Measurements from ENCODE around the gene HOXA9. TPM values are rescaled to one million over a fixed set of nuclear protein-coding genes. Genes with fewer than 3 reads are reported as not detected.

Gene HOXA9
- total RNA-seq, 1 experiment from 2014 or later = 91.0 TPM

DNA sequence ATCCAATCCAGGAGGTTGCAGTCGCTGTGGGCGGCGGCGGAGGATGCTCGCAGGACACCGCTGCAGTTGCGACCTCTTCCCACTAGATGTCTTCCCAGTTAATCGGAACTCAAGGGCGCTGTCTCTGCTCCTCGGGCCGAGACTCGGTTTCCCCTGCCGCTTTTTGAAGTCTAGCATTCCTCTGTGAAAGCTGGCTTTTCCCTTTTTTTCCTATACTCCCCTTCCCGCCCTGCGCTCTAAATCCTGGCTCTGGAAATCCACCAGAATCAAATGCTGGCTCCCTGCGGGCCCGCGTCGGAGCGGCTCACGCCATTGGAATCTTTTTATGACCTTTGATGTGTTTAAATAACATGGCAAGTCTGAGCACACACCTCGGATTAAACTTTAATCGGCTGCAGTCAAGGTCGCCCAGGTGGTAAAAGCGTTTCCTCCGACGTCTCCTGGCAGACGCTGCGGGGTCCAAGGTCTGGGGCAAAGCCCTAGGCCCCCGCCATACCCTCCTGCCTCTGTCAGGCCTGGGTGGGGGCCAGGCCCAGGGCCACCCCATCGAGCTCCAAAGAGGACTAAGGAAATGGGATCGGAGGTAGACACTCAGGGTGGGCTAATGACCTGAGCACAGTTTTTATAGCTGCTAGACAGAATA is 45.2 kb upstream of the HOXA9 start (continued):
- peak; percentile 75 to 80 (median 78) for TF ChIP-seq CTCF (IDR thresholded peaks at IDR 0.05 in 2 of 3, conservative IDR thresholded peaks at IDR 0.05 in 1 of 3; ENCODE audit: borderline replicate concordance in 1 of 3, insufficient read depth in 1 of 3, low read depth in 2 of 3, low read length in 2 of 3)

DNA sequence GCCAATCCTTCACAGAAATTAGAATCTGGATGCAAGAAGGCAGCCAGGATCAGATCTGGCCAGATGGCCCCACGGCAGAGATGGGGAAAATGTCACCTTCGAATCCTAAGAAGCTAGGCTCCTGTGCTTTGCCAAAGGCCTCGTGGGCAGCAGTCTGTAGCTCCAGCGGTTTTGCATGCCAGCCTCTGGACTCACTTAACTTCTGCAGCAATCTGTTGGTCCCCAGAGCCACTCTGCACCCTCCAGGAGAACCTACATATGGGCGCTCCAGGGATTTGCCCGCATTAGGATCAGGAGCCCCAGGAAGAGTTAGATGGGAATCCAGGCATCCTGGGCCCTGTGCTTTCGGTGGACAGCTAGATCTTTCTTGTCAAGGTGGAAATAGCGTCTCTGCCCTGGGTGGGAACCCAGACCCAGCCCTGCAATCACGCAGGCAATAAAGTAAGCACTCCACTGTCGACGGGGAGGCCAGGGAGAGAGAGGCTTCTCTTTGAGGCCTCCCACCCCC is 44.6 kb upstream of the HOXA9 start:
- intact Hi-C loops (cut with micrococcal nuclease) = loop anchor here (1.0 to 2.0 kb wide), 2 partner anchors 366 to 565 kb away; no protein-coding TSS in a partner anchor

More for the DNA sequence above, 44.6 kb upstream of the HOXA9 start:
- no TSS peak for BruUV-seq (replicated peaks)
- TF ChIP-seq ZFX (IDR thresholded peaks at IDR 0.05) (peak; percentile 2; the same call in 1 of the 2 replicates), ELF1 (IDR thresholded peaks at IDR 0.05; ENCODE audit: borderline replicate concordance, low read depth) (no peak), CEBPB (IDR thresholded peaks at IDR 0.05; ENCODE audit: low read depth) (no peak)
- TF ChIP-seq, protein P1, sequence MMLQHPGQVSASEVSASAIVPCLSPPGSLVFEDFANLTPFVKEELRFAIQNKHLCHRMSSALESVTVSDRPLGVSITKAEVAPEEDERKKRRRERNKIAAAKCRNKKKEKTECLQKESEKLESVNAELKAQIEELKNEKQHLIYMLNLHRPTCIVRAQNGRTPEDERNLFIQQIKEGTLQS (IDR thresholded peaks at IDR 0.05) = no peak
- TF ChIP-seq, protein P2, sequence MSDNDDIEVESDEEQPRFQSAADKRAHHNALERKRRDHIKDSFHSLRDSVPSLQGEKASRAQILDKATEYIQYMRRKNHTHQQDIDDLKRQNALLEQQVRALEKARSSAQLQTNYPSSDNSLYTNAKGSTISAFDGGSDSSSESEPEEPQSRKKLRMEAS (IDR thresholded peaks at IDR 0.05) = no peak
- Histone ChIP-seq H2AFZ (ENCODE audit: low read depth, low read length, poor library complexity, severe bottlenecking) (peak overlapping the region; percentile 99), H3K27ac (ENCODE audit: low read depth, low read length) (no peak overlapping the region), H3K4me1 (ENCODE audit: control insufficient read depth in 1 of 2, insufficient read depth in 2 of 2, low read length in 2 of 2) (peaks cover 4 to 14% of the 10 kb centered on the region in 2 experiments; a peak in 3 of 4 replicates), H3K36me3 (ENCODE audit: control insufficient read depth in 1 of 2, insufficient read depth in 2 of 2, low read length in 2 of 2) (no peaks in the 10 kb centered on the region), H3K9ac (ENCODE audit: low read length) (no peak overlapping the region), H3K9me2 (ENCODE audit: insufficient read depth) (no peaks in the 10 kb centered on the region), H3K27me3 (ENCODE audit: insufficient read depth, low read length) (no peaks in the 10 kb centered on the region), H4K20me1 (ENCODE audit: insufficient read depth) (no peaks in the 10 kb centered on the region), H3K79me2 (ENCODE audit: insufficient read depth, low read length) (no peaks in the 10 kb centered on the region), H3K4me2 (ENCODE audit: low read length) (peak overlapping the region; percentile 78), H3K9me3 (ENCODE audit: control insufficient read depth in 1 of 2, insufficient read depth in 1 of 2, low read depth in 1 of 2, low read length in 2 of 2) (no peaks in the 10 kb centered on the region), H3K4me3 (replicated peaks in 1 of 2; ENCODE audit: low read depth in 1 of 2, low read length in 2 of 2) (peak overlapping the region in 1 of 2 experiments; percentile 43; a peak in 1 of 4 replicates)
- no peak for DNase-seq (ENCODE audit: low read depth, low spot score)
- ATAC-seq = peak; percentile 33; the same call in 1 of the 2 replicates
- CTCF ChIA-PET = interaction anchor here (0.7 to 1.6 kb wide), 6 partner anchors 10 to 810 kb away, joined by 3 to 8 read pairs (median 4); partner anchors contain the start of gene HOXA13
- RAD21 ChIA-PET (ENCODE audit: low non-redundant PET in 1 of 2, low total read pairs in 2 of 2, uncharacterized antibody in 2 of 2, unreplicated experiment in 2 of 2) = no interaction called here
- POLR2A ChIA-PET = interaction anchor here (1.0 kb wide), 1 partner anchor 12 kb away, joined by 3 read pairs; no protein-coding TSS in a partner anchor
